Stimulated activated CD4-positive, alpha-beta T cell treated with anti-CD3 and anti-CD28 coated beads, Interleukin-15, amount 100 ng/mL, for 24 hours (primary cell): ENCODE results near the gene UQCR11.

Source experiments
- DNase-seq: peaks from one replicate; pipeline ENCODE4 v3.0.0-alpha.2; 2020

Gene UQCR11

GRCh38 chr19:1585243-1585580, 20.1 kb downstream of the UQCR11 start:
- DNase-seq, result no peak

- no peak for DNase-seq
Observed at GRCh38 chr19:1584500-1585242, 20.6 kb downstream of the UQCR11 start.

GRCh38 chr19:1582201-1582600, 23.1 kb downstream of the UQCR11 start:
- DNase-seq, result no peak

GRCh38 chr19:1580957-1581356, 24.3 kb downstream of the UQCR11 start:
- DNase-seq, result no peak

- no peak for DNase-seq
Observed at GRCh38 chr19:1580382-1580781, 24.9 kb downstream of the UQCR11 start.

GRCh38 chr19:1579222-1579621, 26.0 kb downstream of the UQCR11 start:
- DNase-seq, result no peak

- no peak for DNase-seq
Observed at GRCh38 chr19:1577929-1578618, 27.2 kb downstream of the UQCR11 start.

- no peak for DNase-seq
Observed at GRCh38 chr19:1577090-1577928, 28.0 kb downstream of the UQCR11 start.

GRCh38 chr19:1576242-1577089, 28.8 kb downstream of the UQCR11 start:
- DNase-seq, result no peak

GRCh38 chr19:1575323-1576241, 29.7 kb downstream of the UQCR11 start:
- DNase-seq, result no peak

GRCh38 chr19:1574354-1575136, 30.7 kb downstream of the UQCR11 start:
- DNase-seq, result no peak

- no peak for DNase-seq
Observed at GRCh38 chr19:1572795-1573194, 32.5 kb downstream of the UQCR11 start.

- DNase-seq, result no peak
Observed at GRCh38 chr19:1571358-1571757, 33.9 kb downstream of the UQCR11 start.

GRCh38 chr19:1570836-1571235, 34.4 kb downstream of the UQCR11 start:
- no peak for DNase-seq

- no peak for DNase-seq
Observed at GRCh38 chr19:1569997-1570396, 35.3 kb downstream of the UQCR11 start.

- peak; percentile 85 for DNase-seq
Observed at GRCh38 chr19:1568320-1569019, 36.8 kb downstream of the UQCR11 start, which contains the start of gene MEX3D. Gene MEX3D (minus strand): TSS chr19:1568325. CDS start chr19:1568058, 267 bp downstream.

- DNase-seq, result no peak
Observed at GRCh38 chr19:1567848-1568227, 37.4 kb downstream of the UQCR11 start.

GRCh38 chr19:1567116-1567847, 38.0 kb downstream of the UQCR11 start:
- peak; percentile 24 for DNase-seq

GRCh38 chr19:1566392-1567115, 38.7 kb downstream of the UQCR11 start:
- no peak for DNase-seq
